ENCODE data around the gene WDR46. TPM values are rescaled to one million over a fixed set of nuclear protein-coding genes. Genes with fewer than 3 reads are reported as not detected.
A peak's percentile ranks its signal among the peaks of the same experiment; 100 is the strongest.

Gene WDR46
- total and polyA plus RNA-seq, 8 donors = 42.9 to 72.9 (median 54.5) TPM

- H3K36me3 ChIP-seq = peaks cover 17 to 56% (median 55%) of the 10 kb centered on the region in 4 donors
- H3K4me3 ChIP-seq = peak overlapping the region; percentile 77 to 93 (median 90)
- WGBS, 5 donors = 1% methylated on average over 28 to 42 of the region's 42 CpGs
- intact Hi-C loops (cut with DNase I; ENCODE audit: low total_unique reads) = no loop called here
- peak overlapping the region; percentile 92 to 99 (median 98) for H3K27ac ChIP-seq
- H3K4me1 ChIP-seq = peaks cover 22 to 63% (median 50%) of the 10 kb centered on the region in 4 donors
- no peaks in the 10 kb centered on the region for H3K27me3 ChIP-seq
- DNase-seq = peak; percentile 61 to 92
- H3K9me3 ChIP-seq = no peaks in the 10 kb centered on the region
- TF ChIP-seq POLR2A (IDR thresholded peaks at IDR 0.05) (no peak), POLR2AphosphoS5 (IDR thresholded peaks at IDR 0.05) (peak in 2 of 3 donors; percentile 53 to 54)
Measured at GRCh38 chr6:33297956-33298772, 9.1 kb upstream of the WDR46 start.

- H3K27ac ChIP-seq = peak overlapping the region; percentile 92 to 99 (median 98)
- intact Hi-C loops (cut with DNase I; ENCODE audit: low total_unique reads) = no loop called here
- H3K9me3 ChIP-seq = no peaks in the 10 kb centered on the region
- no peaks in the 10 kb centered on the region for H3K27me3 ChIP-seq
- peaks cover 22 to 63% (median 50%) of the 10 kb centered on the region in 4 donors for H3K4me1 ChIP-seq
- 3 to 11% (median 8%) methylated on average over 16 of the region's 16 CpGs for WGBS, 5 donors
- no peak for TF ChIP-seq POLR2AphosphoS5 (IDR thresholded peaks at IDR 0.05)
- peak in 1 of 7 experiments; percentile 10 for TF ChIP-seq CTCF (IDR thresholded peaks at IDR 0.05)
- DNase-seq = peak; percentile 81 to 87
- H3K4me3 ChIP-seq = peak overlapping the region; percentile 77 to 93 (median 90)
- peaks cover 19 to 56% (median 55%) of the 10 kb centered on the region in 4 donors for H3K36me3 ChIP-seq
Measured at GRCh38 chr6:33297406-33297955, 8.4 kb upstream of the WDR46 start.

GRCh38 chr6:33296797-33297405, 7.9 kb upstream of the WDR46 start:
- WGBS, 5 donors = 42 to 60% (median 53%) methylated on average over 5 to 12 of the region's 12 CpGs
- no peak for DNase-seq
- intact Hi-C loops (cut with DNase I; ENCODE audit: low total_unique reads) = no loop called here
- H3K9me3 ChIP-seq = no peaks in the 10 kb centered on the region
- H3K4me1 ChIP-seq = peaks cover 22 to 60% (median 49%) of the 10 kb centered on the region in 4 donors
- peak overlapping the region; percentile 92 to 99 (median 98) for H3K27ac ChIP-seq
- TF ChIP-seq POLR2A (IDR thresholded peaks at IDR 0.05) (no peak), CTCF (IDR thresholded peaks at IDR 0.05) (no peak), EP300 (IDR thresholded peaks at IDR 0.05) (no peak), POLR2AphosphoS5 (IDR thresholded peaks at IDR 0.05) (no peak)
- peak overlapping the region; percentile 77 to 93 (median 90) for H3K4me3 ChIP-seq
- H3K27me3 ChIP-seq = no peaks in the 10 kb centered on the region
- H3K36me3 ChIP-seq = peaks cover 25 to 56% (median 55%) of the 10 kb centered on the region in 4 donors

GRCh38 chr6:33295621-33296369, 6.8 kb upstream of the WDR46 start:
- DNase-seq = no peak
- 81 to 88% (median 83%) methylated on average over 15 of the region's 15 CpGs for WGBS, 5 donors
- peaks cover 22 to 54% (median 44%) of the 10 kb centered on the region in 4 donors for H3K4me1 ChIP-seq
- peak overlapping the region in 2 of 5 donors; percentile 32 to 98 for H3K27ac ChIP-seq
- no peaks in the 10 kb centered on the region for H3K27me3 ChIP-seq
- H3K9me3 ChIP-seq = no peaks in the 10 kb centered on the region
- no peak overlapping the region for H3K4me3 ChIP-seq
- intact Hi-C loops (cut with DNase I; ENCODE audit: low total_unique reads) = no loop called here
- H3K36me3 ChIP-seq = peaks cover 29 to 62% (median 58%) of the 10 kb centered on the region in 4 donors
- TF ChIP-seq CTCF (IDR thresholded peaks at IDR 0.05) (no peak), POLR2AphosphoS5 (IDR thresholded peaks at IDR 0.05) (no peak), EP300 (IDR thresholded peaks at IDR 0.05) (no peak), POLR2A (IDR thresholded peaks at IDR 0.05) (no peak)

Measured in stomach (tissue), 9 donors.